SK-N-SH (cell line): ENCODE data around the gene COA6. TPM values are rescaled to one million over a fixed set of nuclear protein-coding genes. Genes with fewer than 3 reads are reported as not detected.

ENCODE experiments used
- CTCF ChIA-PET: fragments of 300-600, 350-600 bp; formaldehyde crosslinking; extraction: SDS; loops from one replicate; lab custom pipeline; 2021; lab: Yijun Ruan, JAX
- POLR2A ChIA-PET: fragments of 350-600 bp; sonication (Branson Sonifier 250); formaldehyde crosslinking; extraction: SDS; loops from one replicate; lab custom pipeline; 2020; ENCODE audit warnings: antibody characterized with exemption, inconsistent platforms; lab: Yijun Ruan, JAX
- DNase-seq: peaks from one replicate; pipeline ENCODE4 v3.0.0; 2012
- H2AFZ ChIP-seq: fragments of 200-600 bp; sonication (generic); 2 replicates; pipeline ENCODE4 v1.8.1; 2016; ENCODE audit warnings: antibody characterized with exemption, mild to moderate bottlenecking, low read depth
- H3F3A ChIP-seq: fragments of 200-600 bp; sonication (generic); replicated peaks from 2 replicates; pipeline ENCODE3; 2016; ENCODE audit warnings: antibody characterized with exemption, mild to moderate bottlenecking; ENCODE audit not compliant: insufficient read depth
- H3K27ac ChIP-seq, 2 experiments: fragments of 200-500 bp in 1 of 2; fragments of 200-600 bp in 1 of 2; sonication (Bioruptor generic) in 1 of 2; sonication (generic), shearing (Covaris generic) in 1 of 2; 2 replicates each; pipeline versions ENCODE4 v1.5.1 to v1.6.1; 2014 to 2016; ENCODE audit warnings: low read depth in 2 of 2, inconsistent platforms in 1 of 2, low read length in 1 of 2, mild to moderate bottlenecking in 1 of 2, mixed read lengths in 1 of 2
- H3K27me3 ChIP-seq: fragments of 200-600 bp; sonication (generic), shearing (Covaris generic); 2 replicates; pipeline ENCODE4 v1.6.1; 2016; ENCODE audit warnings: mixed run types; ENCODE audit not compliant: insufficient read depth
- H3K36me3 ChIP-seq, 2 experiments: fragments of 200-500 bp in 1 of 2; fragments of 200-600 bp in 1 of 2; sonication (Bioruptor generic) in 1 of 2; sonication (generic) in 1 of 2; replicated peaks in 1 of 2; 2 replicates each; pipeline versions ENCODE3 to v1.5.1; 2014 to 2016; ENCODE audit warnings: low read length in 1 of 2, mild to moderate bottlenecking in 1 of 2; ENCODE audit not compliant: insufficient read depth in 2 of 2, control insufficient read depth in 1 of 2
- H3K4me1 ChIP-seq, 2 experiments: fragments of 200-500 bp in 1 of 2; fragments of 200-600 bp in 1 of 2; sonication (Bioruptor generic) in 1 of 2; sonication (generic), shearing (Covaris generic) in 1 of 2; 2 replicates each; pipeline versions ENCODE4 v1.5.1 to v1.6.1; 2014 to 2016; ENCODE audit warnings: low read depth in 1 of 2, low read length in 1 of 2, mixed run types in 1 of 2; ENCODE audit not compliant: insufficient read depth in 2 of 2, control insufficient read depth in 1 of 2
- H3K4me2 ChIP-seq: fragments of 200-600 bp; sonication (generic), shearing (Covaris generic); 2 replicates; pipeline ENCODE4 v1.6.1; 2017; ENCODE audit warnings: mixed run types
- H3K4me3 ChIP-seq, 2 experiments: fragments of 200-500 bp in 1 of 2; fragments of 200-600 bp in 1 of 2; sonication (Bioruptor generic) in 1 of 2; sonication (generic), shearing (Covaris generic) in 1 of 2; 2 replicates each; pipeline versions ENCODE4 v1.5.1 to v1.8.1; 2014 to 2016; ENCODE audit warnings: low read depth in 2 of 2, inconsistent platforms in 1 of 2, low read length in 1 of 2, mild to moderate bottlenecking in 1 of 2, mixed read lengths in 1 of 2, moderate library complexity in 1 of 2
- H3K79me2 ChIP-seq: fragments of 200-600 bp; sonication (generic); 2 replicates; pipeline ENCODE4 v1.8.1; 2017; ENCODE audit warnings: mild to moderate bottlenecking; ENCODE audit not compliant: insufficient read depth
- H3K9ac ChIP-seq: fragments of 200-600 bp; sonication (generic); 2 replicates; pipeline ENCODE4 v1.6.1; 2017; ENCODE audit warnings: mixed run types
- H3K9me2 ChIP-seq: fragments of 200-600 bp; sonication (generic); 2 replicates; pipeline ENCODE4 v1.6.1; 2017; ENCODE audit warnings: mixed run types
- H3K9me3 ChIP-seq: fragments of 200-600 bp; sonication (generic); 2 replicates; pipeline ENCODE4 v1.6.1; 2017; ENCODE audit warnings: mixed run types, mild to moderate bottlenecking, moderate library complexity
- H4K20me1 ChIP-seq: fragments of 200-600 bp; sonication (generic); 2 replicates; pipeline ENCODE4 v1.6.1; 2017; ENCODE audit warnings: mild to moderate bottlenecking, mixed run types; ENCODE audit not compliant: insufficient read depth
- CHD2 ChIP-seq: fragments of 150-350 bp; IDR thresholded peaks from 2 replicates; pipeline ENCODE4 v1.6.1; 2018; ENCODE audit warnings: low read length; ENCODE audit not compliant: partially characterized antibody
- FOSL2 ChIP-seq: IDR thresholded peaks from 2 replicates; pipeline ENCODE4 v1.4.0; 2012; ENCODE audit warnings: low read depth, mild to moderate bottlenecking, moderate library complexity, borderline replicate concordance
- FOXJ3 ChIP-seq: sonication (generic); formaldehyde crosslinking; IDR thresholded peaks from 2 replicates; pipeline ENCODE4 v1.5.1; 2020; ENCODE audit warnings: mild to moderate bottlenecking, missing genetic modification reagents
- FOXM1 ChIP-seq: IDR thresholded peaks from 2 replicates; pipeline ENCODE4 v1.4.0; 2012; ENCODE audit warnings: low read depth, mild to moderate bottlenecking
- GABPA ChIP-seq: IDR thresholded peaks from 2 replicates; pipeline ENCODE4 v1.4.0; 2012; ENCODE audit warnings: low read depth, mild to moderate bottlenecking
- JUND ChIP-seq: IDR thresholded peaks from 2 replicates; pipeline ENCODE4 v1.4.0; 2012
- MEF2A ChIP-seq: IDR thresholded peaks from 2 replicates; pipeline ENCODE4 v1.4.0; 2012; ENCODE audit warnings: low read depth, borderline replicate concordance
- MXI1 ChIP-seq: IDR thresholded peaks from 2 replicates; pipeline ENCODE4 v1.6.1; 2012; ENCODE audit warnings: mild to moderate bottlenecking, low read depth, low read length, improper control_type of control experiment
- NFIC ChIP-seq: IDR thresholded peaks from 2 replicates; pipeline ENCODE4 v1.4.0; 2012; ENCODE audit warnings: borderline replicate concordance
- NRF1 ChIP-seq: IDR thresholded peaks from 2 replicates; pipeline ENCODE4 v1.6.1; 2012; ENCODE audit warnings: low read depth, mild to moderate bottlenecking, low read length
- REST ChIP-seq: IDR thresholded peaks from 2 replicates; pipeline ENCODE4 v1.6.1; 2012; ENCODE audit warnings: mild to moderate bottlenecking, low read depth, low read length, moderate library complexity
- RFX5 ChIP-seq: IDR thresholded peaks from 2 replicates; pipeline ENCODE4 v1.6.1; 2012; ENCODE audit warnings: mild to moderate bottlenecking, improper control_type of control experiment, low read length
- RXRA ChIP-seq: IDR thresholded peaks from 2 replicates; pipeline ENCODE4 v1.4.0; 2012; ENCODE audit warnings: low read depth, mild to moderate bottlenecking, borderline replicate concordance
- SMC3 ChIP-seq: IDR thresholded peaks from 2 replicates; pipeline ENCODE4 v1.6.1; 2012; ENCODE audit warnings: low read depth, low read length, improper control_type of control experiment
- TAF1 ChIP-seq: IDR thresholded peaks from 2 replicates; pipeline ENCODE4 v1.6.1; 2012; ENCODE audit warnings: low read depth, mild to moderate bottlenecking, low read length, moderate library complexity, borderline replicate concordance
- TCF12 ChIP-seq: IDR thresholded peaks from 2 replicates; pipeline ENCODE4 v1.4.0; 2012
- TEAD4 ChIP-seq: IDR thresholded peaks from 2 replicates; pipeline ENCODE4 v1.4.0; 2012; ENCODE audit warnings: mild to moderate bottlenecking, borderline replicate concordance; ENCODE audit not compliant: insufficient read depth
- WGBS: methylation state at CpG from one replicate; pipeline ENCODE4 v1.1.6; 2017; ENCODE audit warnings: low lambda C conversion rate; 5-methylcytosine and 5-hydroxymethylcytosine counted together
- polyA plus RNA-seq, 3 experiments: library from polyadenylated mRNA; depleted of rRNA; stranded (reverse); fragments of >200 nt; gene quantifications; 2 replicates each; pipeline ENCODE4 v1.2.3, GENCODE V29; 2012
- TF ChIP-seq, protein P1 (sequence below): IDR thresholded peaks from 2 replicates; pipeline ENCODE4; 2012
- TF ChIP-seq, protein P2 (sequence below): fragments of 200-600 bp; sonication (generic); IDR thresholded peaks from 2 replicates; pipeline ENCODE4 v1.6.1; 2017; ENCODE audit warnings: antibody characterized with exemption, mild to moderate bottlenecking, moderate library complexity
- TF ChIP-seq, protein P3 (sequence below): fragments of 150-350 bp; IDR thresholded peaks from 2 replicates; pipeline ENCODE4 v1.6.1; 2017; ENCODE audit warnings: antibody characterized with exemption, low read length, low read depth, borderline replicate concordance
- TF ChIP-seq, protein P4 (sequence below): fragments of 150-350 bp; IDR thresholded peaks from 2 replicates; pipeline ENCODE4 v1.6.1; 2016; ENCODE audit warnings: mild to moderate bottlenecking, low read depth, low read length

COA6 gene, protein sequence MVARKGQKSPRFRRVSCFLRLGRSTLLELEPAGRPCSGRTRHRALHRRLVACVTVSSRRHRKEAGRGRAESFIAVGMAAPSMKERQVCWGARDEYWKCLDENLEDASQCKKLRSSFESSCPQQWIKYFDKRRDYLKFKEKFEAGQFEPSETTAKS
- 34.2 and 42.2 TPM in 2 replicates for polyA plus RNA-seq (2012; rRNA removed)
- 42.1 and 52.1 TPM in 2 replicates for polyA plus RNA-seq (2012; cell fraction: cytosol; rRNA removed)
- polyA plus RNA-seq (2012; cell fraction: nucleus; rRNA removed), result 15.1 and 20.6 TPM in 2 replicates

GRCh38 chr1:234373064-234373958, at the start of gene COA6:
TSS of gene COA6 (plus strand) at chr1:234373456. CDS start at chr1:234373467, 11 bp downstream.
- POLR2A ChIA-PET, result interaction anchor here (0.6 to 2.3 kb wide), 6 partner anchors 9 to 187 kb away, joined by 3 to 11 read pairs (median 4); partner anchors contain the start of gene TARBP1
- no peak for TF ChIP-seq NFIC
- TF ChIP-seq FOXJ3 (CRISPR knock-in tag), result 0 out of 2 replicates have a peak, but pooled peaks have one; percentile 48
- peak; percentile 78 for TF ChIP-seq MXI1
- TF ChIP-seq GABPA, result peak; percentile 97
- TF ChIP-seq NRF1, result no peak
- no peak for TF ChIP-seq RXRA
- no peak for TF ChIP-seq FOXM1
- TF ChIP-seq FOSL2, result peak; percentile 11; the same call in 1 of the 2 replicates
- TF ChIP-seq REST, result peak; percentile 14; the same call in 1 of the 2 replicates
- TF ChIP-seq CHD2, result peak; percentile 93
- peak; percentile 34; the same call in 1 of the 2 replicates for TF ChIP-seq RFX5
- TF ChIP-seq, protein P1, sequence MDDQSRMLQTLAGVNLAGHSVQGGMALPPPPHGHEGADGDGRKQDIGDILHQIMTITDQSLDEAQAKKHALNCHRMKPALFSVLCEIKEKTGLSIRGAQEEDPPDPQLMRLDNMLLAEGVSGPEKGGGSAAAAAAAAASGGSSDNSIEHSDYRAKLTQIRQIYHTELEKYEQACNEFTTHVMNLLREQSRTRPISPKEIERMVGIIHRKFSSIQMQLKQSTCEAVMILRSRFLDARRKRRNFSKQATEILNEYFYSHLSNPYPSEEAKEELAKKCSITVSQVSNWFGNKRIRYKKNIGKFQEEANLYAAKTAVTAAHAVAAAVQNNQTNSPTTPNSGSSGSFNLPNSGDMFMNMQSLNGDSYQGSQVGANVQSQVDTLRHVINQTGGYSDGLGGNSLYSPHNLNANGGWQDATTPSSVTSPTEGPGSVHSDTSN, result peak; percentile 28
- no peak; the same call in none of the 2 replicates for TF ChIP-seq TAF1
- TF ChIP-seq TEAD4, result 0 out of 2 replicates have a peak, but pooled peaks have one; percentile 10
- TF ChIP-seq MEF2A, result no peak
- TF ChIP-seq, protein P2, sequence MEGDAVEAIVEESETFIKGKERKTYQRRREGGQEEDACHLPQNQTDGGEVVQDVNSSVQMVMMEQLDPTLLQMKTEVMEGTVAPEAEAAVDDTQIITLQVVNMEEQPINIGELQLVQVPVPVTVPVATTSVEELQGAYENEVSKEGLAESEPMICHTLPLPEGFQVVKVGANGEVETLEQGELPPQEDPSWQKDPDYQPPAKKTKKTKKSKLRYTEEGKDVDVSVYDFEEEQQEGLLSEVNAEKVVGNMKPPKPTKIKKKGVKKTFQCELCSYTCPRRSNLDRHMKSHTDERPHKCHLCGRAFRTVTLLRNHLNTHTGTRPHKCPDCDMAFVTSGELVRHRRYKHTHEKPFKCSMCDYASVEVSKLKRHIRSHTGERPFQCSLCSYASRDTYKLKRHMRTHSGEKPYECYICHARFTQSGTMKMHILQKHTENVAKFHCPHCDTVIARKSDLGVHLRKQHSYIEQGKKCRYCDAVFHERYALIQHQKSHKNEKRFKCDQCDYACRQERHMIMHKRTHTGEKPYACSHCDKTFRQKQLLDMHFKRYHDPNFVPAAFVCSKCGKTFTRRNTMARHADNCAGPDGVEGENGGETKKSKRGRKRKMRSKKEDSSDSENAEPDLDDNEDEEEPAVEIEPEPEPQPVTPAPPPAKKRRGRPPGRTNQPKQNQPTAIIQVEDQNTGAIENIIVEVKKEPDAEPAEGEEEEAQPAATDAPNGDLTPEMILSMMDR, result no peak
- TF ChIP-seq, protein P3, sequence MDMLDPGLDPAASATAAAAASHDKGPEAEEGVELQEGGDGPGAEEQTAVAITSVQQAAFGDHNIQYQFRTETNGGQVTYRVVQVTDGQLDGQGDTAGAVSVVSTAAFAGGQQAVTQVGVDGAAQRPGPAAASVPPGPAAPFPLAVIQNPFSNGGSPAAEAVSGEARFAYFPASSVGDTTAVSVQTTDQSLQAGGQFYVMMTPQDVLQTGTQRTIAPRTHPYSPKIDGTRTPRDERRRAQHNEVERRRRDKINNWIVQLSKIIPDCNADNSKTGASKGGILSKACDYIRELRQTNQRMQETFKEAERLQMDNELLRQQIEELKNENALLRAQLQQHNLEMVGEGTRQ, result no peak
- TF ChIP-seq TCF12, result no peak; the same call in 1 of the 2 replicates
- TF ChIP-seq, protein P4, sequence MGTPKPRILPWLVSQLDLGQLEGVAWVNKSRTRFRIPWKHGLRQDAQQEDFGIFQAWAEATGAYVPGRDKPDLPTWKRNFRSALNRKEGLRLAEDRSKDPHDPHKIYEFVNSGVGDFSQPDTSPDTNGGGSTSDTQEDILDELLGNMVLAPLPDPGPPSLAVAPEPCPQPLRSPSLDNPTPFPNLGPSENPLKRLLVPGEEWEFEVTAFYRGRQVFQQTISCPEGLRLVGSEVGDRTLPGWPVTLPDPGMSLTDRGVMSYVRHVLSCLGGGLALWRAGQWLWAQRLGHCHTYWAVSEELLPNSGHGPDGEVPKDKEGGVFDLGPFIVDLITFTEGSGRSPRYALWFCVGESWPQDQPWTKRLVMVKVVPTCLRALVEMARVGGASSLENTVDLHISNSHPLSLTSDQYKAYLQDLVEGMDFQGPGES, result no peak
- TF ChIP-seq SMC3, result no peak
- 0 out of 2 replicates have a peak, but pooled peaks have one; percentile 6 for TF ChIP-seq JUND

More at GRCh38 chr1:234373064-234373958, at the start of gene COA6:
- H3K79me2 ChIP-seq, result peaks cover 38% of the 10 kb centered on the region
- H3K9me3 ChIP-seq, result no peaks in the 10 kb centered on the region
- no peaks in the 10 kb centered on the region for H3K9me2 ChIP-seq
- H3K4me2 ChIP-seq, result peak within 1 kb of the TSS; percentile 92
- DNase-seq, result peak; percentile 87
- WGBS, result under 1% methylated on average over 41 of the region's 62 CpGs
- CTCF ChIA-PET, result interaction anchor here (0.6 to 2.0 kb wide), 8 partner anchors 11 to 165 kb away, joined by 3 to 8 read pairs (median 3); no protein-coding TSS in a partner anchor
- peak within 1 kb of the TSS; percentile 80 for H2AFZ ChIP-seq
- H3K4me3 ChIP-seq, result peak within 1 kb of the TSS; percentile 86 to 96
- peak within 1 kb of the TSS; percentile 94 for H3K9ac ChIP-seq
- peak within 1 kb of the TSS; percentile 92 to 99 for H3K27ac ChIP-seq
- H3K4me1 ChIP-seq, result peaks cover 3 to 13% of the 10 kb centered on the region in 2 experiments; a peak in 3 of 4 replicates
- no peaks in the 10 kb centered on the region for H3K27me3 ChIP-seq
- peaks cover 7 to 25% of the 10 kb centered on the region in 2 experiments for H3K36me3 ChIP-seq
- peaks cover 8% of the 10 kb centered on the region for H3F3A ChIP-seq
- H4K20me1 ChIP-seq, result no peaks in the 10 kb centered on the region
